T-helper 2 cell treated with Interferon-gamma antibody and Interleukin-4, amounts not matched to agents 5 μg/mL and 100 μg/mL, for 36 hours (primary cell): ENCODE data around the gene TRIM4.
"Not testable (repeated sequence)": the region's sequence is repeated elsewhere in the genome, so short reads cannot be mapped to it uniquely, and the experiment has no call there.

Source experiments
- DNase-seq: peaks from one replicate; pipeline ENCODE4 v3.0.0; 2021; ENCODE audit warnings: low spot score
- H3K27ac Mint-ChIP-seq: one replicate; pipeline ENCODE4 v1.8.0; 2021; ENCODE audit warnings: mild to moderate bottlenecking, mixed read lengths
- H3K27me3 Mint-ChIP-seq: one replicate; pipeline ENCODE4 v1.8.0; 2021; ENCODE audit warnings: low read depth, mixed read lengths
- H3K36me3 Mint-ChIP-seq: one replicate; pipeline ENCODE4 v1.8.0; 2021; ENCODE audit warnings: low read depth, mixed read lengths
- H3K4me1 Mint-ChIP-seq: one replicate; pipeline ENCODE4 v1.8.0; 2021; ENCODE audit warnings: low read depth, mixed read lengths
- H3K4me3 Mint-ChIP-seq: one replicate; pipeline ENCODE4 v1.8.0; 2022; ENCODE audit warnings: mild to moderate bottlenecking, moderate library complexity, mixed read lengths
- H3K9me3 Mint-ChIP-seq: one replicate; pipeline ENCODE4 v1.8.0; 2021; ENCODE audit warnings: mixed read lengths

TRIM4 gene, protein sequence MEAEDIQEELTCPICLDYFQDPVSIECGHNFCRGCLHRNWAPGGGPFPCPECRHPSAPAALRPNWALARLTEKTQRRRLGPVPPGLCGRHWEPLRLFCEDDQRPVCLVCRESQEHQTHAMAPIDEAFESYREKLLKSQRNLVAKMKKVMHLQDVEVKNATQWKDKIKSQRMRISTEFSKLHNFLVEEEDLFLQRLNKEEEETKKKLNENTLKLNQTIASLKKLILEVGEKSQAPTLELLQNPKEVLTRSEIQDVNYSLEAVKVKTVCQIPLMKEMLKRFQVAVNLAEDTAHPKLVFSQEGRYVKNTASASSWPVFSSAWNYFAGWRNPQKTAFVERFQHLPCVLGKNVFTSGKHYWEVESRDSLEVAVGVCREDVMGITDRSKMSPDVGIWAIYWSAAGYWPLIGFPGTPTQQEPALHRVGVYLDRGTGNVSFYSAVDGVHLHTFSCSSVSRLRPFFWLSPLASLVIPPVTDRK

DNA sequence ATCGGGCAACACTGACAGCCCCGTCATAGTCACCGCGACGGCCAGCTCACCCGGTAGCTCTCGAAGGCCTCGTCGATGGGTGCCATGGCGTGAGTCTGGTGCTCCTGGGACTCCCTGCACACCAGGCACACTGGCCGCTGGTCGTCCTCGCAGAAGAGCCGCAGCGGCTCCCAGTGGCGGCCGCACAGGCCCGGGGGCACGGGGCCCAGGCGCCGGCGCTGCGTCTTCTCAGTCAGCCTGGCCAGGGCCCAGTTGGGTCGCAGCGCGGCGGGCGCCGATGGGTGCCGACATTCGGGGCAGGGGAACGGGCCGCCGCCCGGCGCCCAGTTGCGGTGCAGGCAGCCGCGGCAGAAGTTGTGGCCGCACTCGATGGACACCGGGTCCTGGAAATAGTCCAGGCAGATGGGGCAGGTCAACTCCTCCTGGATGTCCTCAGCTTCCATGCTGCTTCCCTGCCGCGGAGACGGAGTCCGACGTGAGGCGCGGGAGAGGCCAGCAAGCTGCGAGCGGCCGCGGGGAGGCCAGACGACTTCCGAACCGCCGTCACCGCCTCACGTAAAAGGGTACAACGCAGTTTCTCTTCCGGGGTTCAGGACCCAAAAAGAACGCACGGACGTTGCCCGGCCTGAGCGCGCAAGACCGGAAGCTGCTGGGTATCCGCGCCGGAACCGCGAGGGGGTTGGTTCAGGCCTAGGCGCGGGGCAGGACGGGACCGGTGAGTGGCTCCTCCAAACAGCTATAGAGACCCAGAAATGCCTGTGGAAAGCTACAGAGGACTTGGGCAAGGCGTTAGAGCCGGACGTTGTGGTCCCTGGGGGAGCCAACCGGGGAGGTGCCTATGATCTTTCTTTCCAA lies at the start of gene TRIM4:
TSS of gene TRIM4 (minus strand) at position 572 of the 855 bp plus-strand sequence. CDS start at position 443, 129 bp downstream.
- Mint-ChIP-seq H3K4me3 (peak within 1 kb of the TSS; percentile 97), H3K27ac (peak within 1 kb of the TSS; percentile 93), H3K4me1 (peaks cover 24% of the 10 kb centered on the region), H3K27me3 (no peaks in the 10 kb centered on the region), H3K36me3 (peaks cover 28% of the 10 kb centered on the region), H3K9me3 (no peaks in the 10 kb centered on the region)
- DNase-seq, result peak; percentile 94

- Mint-ChIP-seq H3K4me3 (no peak overlapping the region), H3K36me3 (no peaks in the 10 kb centered on the region), H3K27me3 (no peaks in the 10 kb centered on the region), H3K9me3 (no peaks in the 10 kb centered on the region), H3K4me1 (peaks cover 3% of the 10 kb centered on the region), H3K27ac (no peak overlapping the region)
- DNase-seq, result no peak
Observed at GRCh38 chr7:99958564-99959227, 39.4 kb upstream of the TRIM4 start.

DNA sequence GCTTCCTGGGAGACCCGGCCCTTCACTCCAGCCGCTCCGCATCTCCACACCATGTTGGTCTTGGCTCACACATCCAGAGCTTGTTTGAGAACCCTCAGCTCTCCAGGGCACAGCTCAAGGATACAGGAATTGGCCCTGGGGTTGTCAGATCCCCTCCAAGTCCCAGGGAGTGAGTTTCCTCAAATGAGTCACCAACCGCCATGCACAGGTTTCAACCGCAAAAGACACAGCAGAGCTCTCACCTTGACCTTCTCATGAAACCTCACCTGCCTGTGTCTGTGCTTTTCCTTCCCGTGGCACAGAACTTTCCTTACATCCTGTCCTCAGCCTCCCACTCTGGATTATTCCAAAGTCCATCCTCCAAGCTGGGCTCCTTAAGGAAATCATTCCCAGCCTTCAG lies 35.9 kb upstream of the TRIM4 start:
- no peak overlapping the region for H3K27ac Mint-ChIP-seq
- H3K36me3 Mint-ChIP-seq, result no peaks in the 10 kb centered on the region
- H3K27me3 Mint-ChIP-seq, result no peaks in the 10 kb centered on the region
- H3K4me1 Mint-ChIP-seq, result peaks cover 5% of the 10 kb centered on the region
- H3K9me3 Mint-ChIP-seq, result peaks cover 9% of the 10 kb centered on the region
- no peak for DNase-seq
- no peak overlapping the region for H3K4me3 Mint-ChIP-seq

GRCh38 chr7:99954643-99955042 lies 35.3 kb upstream of the TRIM4 start:
- not testable (repeated sequence) for H3K27ac Mint-ChIP-seq, DNase-seq, H3K36me3 Mint-ChIP-seq, H3K4me3 Mint-ChIP-seq, H3K4me1 Mint-ChIP-seq, H3K27me3 Mint-ChIP-seq
- H3K9me3 Mint-ChIP-seq, result peaks cover 12% of the 10 kb centered on the region

DNA sequence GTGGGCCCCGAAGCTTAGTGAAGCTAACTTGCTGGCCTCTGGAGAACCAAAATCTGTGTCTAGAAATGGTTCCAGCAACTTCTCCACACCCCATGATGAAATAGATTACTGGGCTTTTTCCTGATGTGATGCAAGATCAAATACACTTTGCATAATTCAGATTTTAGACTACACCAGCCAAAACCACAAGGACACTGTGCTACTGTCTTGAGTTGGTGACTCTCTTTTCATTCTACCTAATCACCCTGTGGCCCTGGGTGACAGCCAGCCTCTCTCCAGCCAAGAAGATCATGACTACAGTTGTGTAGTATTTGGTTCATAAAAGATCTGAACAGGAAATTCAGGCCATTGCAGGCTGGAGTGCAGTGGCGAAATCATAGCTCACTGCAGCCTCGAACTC lies 34.3 kb upstream of the TRIM4 start:
- H3K27me3 Mint-ChIP-seq, result no peaks in the 10 kb centered on the region
- H3K27ac Mint-ChIP-seq, result no peak overlapping the region
- no peak for DNase-seq
- no peak overlapping the region for H3K4me3 Mint-ChIP-seq
- H3K4me1 Mint-ChIP-seq, result peaks cover 5% of the 10 kb centered on the region
- H3K9me3 Mint-ChIP-seq, result peaks cover 14% of the 10 kb centered on the region
- H3K36me3 Mint-ChIP-seq, result no peaks in the 10 kb centered on the region

DNA sequence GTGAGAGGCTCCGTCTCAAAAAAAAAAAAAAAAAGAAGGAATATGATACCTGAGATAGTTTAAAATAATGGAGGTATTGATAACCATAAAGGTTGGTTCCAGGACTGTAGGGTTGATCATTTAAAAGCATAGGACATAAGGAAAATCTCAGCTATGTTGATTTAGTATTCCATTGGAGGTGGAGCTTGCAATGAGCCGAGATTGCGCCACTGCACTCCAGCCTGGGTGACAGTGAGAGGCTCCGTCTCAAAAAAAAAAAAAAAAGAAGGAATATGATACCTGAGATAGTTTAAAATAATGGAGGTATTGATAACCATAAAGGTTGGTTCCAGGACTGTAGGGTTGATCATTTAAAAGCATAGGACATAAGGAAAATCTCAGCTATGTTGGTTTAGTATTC lies 33.3 kb upstream of the TRIM4 start:
- not testable (repeated sequence) for H3K27ac Mint-ChIP-seq, H3K4me1 Mint-ChIP-seq, H3K36me3 Mint-ChIP-seq, DNase-seq, H3K27me3 Mint-ChIP-seq, H3K4me3 Mint-ChIP-seq
- peaks cover 14% of the 10 kb centered on the region for H3K9me3 Mint-ChIP-seq

- H3K36me3 Mint-ChIP-seq, DNase-seq, H3K4me1 Mint-ChIP-seq, H3K4me3 Mint-ChIP-seq, H3K27me3 Mint-ChIP-seq, H3K27ac Mint-ChIP-seq: not testable (repeated sequence)
- H3K9me3 Mint-ChIP-seq, result peaks cover 14% of the 10 kb centered on the region
Observed at GRCh38 chr7:99950819-99951218, 31.5 kb upstream of the TRIM4 start.

DNA sequence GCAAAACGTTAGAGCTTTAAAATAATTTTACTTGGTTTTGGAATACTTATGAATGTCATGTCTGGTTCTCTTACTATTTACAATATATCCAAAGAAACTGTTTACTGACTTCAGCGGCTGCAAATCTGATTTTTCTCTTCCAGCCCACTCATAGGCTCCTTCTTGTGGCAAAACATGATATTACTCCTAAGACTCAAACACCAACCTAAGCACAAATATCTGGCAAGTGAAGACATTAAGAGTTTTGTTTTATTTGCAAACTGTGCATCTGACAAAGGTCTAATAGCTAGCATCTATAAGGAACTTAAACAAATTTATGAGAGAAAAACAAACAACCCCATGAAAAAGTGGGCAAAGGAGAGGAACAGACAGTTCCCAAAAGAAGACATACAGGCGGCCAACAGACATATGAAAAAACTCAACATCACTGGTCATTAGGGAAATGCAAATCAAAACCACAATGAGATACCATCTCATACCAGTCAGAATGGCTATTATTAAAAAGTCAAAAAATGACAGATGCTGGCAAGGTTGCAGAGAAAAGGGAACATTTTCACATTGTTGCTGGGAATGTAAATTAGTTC lies 30.4 kb upstream of the TRIM4 start:
- H3K4me3 Mint-ChIP-seq, result no peak overlapping the region
- peaks cover 6% of the 10 kb centered on the region for H3K4me1 Mint-ChIP-seq
- no peaks in the 10 kb centered on the region for H3K36me3 Mint-ChIP-seq
- no peak for DNase-seq
- H3K9me3 Mint-ChIP-seq, result peaks cover 14% of the 10 kb centered on the region
- H3K27ac Mint-ChIP-seq, result no peak overlapping the region
- peaks cover 5% of the 10 kb centered on the region for H3K27me3 Mint-ChIP-seq

GRCh38 chr7:99947608-99948007 lies 28.3 kb upstream of the TRIM4 start:
- H3K36me3 Mint-ChIP-seq, result no peaks in the 10 kb centered on the region
- no peak overlapping the region for H3K27ac Mint-ChIP-seq
- peaks cover 13% of the 10 kb centered on the region for H3K27me3 Mint-ChIP-seq
- DNase-seq, result no peak
- H3K4me3 Mint-ChIP-seq, result no peak overlapping the region
- peaks cover 14% of the 10 kb centered on the region for H3K9me3 Mint-ChIP-seq
- peaks cover 8% of the 10 kb centered on the region for H3K4me1 Mint-ChIP-seq

DNA sequence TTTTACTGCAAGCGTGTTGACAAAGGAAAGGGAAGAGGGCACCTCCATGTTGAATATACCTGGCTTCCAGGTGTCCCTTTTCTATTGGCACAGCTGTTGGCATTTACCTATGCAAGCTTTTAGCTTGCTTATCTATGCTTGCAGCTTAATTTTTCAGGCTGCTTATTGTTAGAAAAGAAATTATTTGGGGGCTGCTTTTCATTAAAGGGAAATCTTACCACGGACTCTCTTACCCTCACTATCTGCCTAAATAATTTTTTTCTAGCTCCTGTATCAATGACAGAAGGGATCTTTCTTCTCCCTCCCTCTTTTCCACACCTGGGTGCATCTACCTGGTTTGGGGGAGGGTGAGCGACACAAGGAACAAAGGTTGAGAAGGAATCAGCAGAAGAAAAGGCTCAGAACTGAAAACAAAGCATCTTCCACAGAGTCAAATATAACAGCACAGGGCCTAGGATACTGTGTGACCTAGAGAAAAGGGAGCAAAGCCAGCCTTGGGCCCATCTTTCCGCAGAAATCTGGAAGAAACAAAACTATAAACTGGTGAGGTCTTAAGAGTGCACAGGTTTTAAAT lies 25.3 kb upstream of the TRIM4 start:
- Mint-ChIP-seq H3K4me1 (peaks cover 8% of the 10 kb centered on the region), H3K27ac (no peak overlapping the region), H3K36me3 (no peaks in the 10 kb centered on the region), H3K27me3 (peaks cover 17% of the 10 kb centered on the region), H3K4me3 (no peak overlapping the region), H3K9me3 (peaks cover 7% of the 10 kb centered on the region)
- no peak for DNase-seq

DNA sequence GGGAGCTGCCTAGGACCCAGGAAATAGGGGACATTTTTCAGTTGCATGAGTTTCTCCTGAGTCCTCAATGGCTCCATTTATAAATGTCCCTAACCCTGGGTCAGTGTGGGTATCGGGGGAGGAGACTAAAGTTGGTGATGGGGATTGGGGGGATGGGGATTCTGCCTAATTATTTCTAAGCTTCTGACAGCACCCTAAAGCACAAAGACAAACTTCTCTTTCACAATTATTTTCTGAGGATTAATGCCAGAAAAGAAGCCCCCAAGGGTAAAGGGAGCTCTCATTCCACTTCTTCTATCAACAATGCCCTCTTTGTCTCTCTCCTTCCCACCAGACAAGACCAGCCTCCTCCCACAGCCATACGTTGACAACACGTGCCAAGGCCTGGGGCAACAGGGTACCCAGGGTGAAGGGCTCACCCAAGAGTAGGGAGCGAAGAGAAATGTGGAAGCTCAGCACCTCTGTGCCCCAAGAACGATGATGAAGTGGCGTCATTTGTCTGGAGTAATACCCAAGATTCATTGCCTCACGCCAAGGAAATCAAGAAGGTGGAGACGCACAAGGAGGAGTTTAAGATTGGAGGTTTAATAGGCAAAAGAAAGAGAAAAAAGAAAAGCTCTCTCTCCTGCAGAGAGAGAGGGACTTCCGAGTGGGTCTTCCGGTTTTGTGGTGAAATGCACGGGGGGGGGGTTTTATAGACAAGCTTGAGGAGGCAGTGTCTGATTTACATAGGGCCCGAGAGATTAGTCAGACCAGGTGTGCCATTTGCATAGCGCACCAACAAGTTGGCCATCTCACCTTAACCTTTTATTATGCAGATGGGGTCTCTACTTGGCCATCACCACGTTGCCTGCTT lies 24.5 kb upstream of the TRIM4 start:
- Mint-ChIP-seq H3K27ac (no peak overlapping the region), H3K4me1 (peaks cover 8% of the 10 kb centered on the region), H3K36me3 (no peaks in the 10 kb centered on the region), H3K9me3 (peaks cover 13% of the 10 kb centered on the region), H3K4me3 (peak overlapping the region; percentile 37), H3K27me3 (peaks cover 22% of the 10 kb centered on the region)
- no peak for DNase-seq

DNA sequence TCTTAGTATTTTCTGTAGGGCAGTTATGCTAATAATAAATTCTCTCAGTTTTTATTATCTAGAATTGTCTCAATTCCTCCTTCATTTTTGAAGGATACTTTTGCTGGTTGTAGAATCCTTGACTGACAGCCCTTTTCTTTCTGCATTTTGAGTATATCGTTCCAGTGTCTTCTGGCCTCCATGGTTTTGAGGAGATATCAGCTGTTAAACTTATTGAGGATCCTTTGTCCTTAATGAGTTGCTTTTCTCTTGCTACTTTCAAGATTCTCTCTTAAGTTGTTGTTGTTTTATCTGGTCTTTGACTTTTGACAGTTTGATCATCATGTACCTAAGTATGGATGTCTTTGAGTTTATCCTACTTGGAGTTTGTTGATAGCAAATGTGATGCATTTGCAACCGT lies 19.0 kb upstream of the TRIM4 start:
- Mint-ChIP-seq H3K4me1 (peaks cover 11% of the 10 kb centered on the region), H3K27ac (no peak overlapping the region), H3K36me3 (no peaks in the 10 kb centered on the region), H3K27me3 (peaks cover 24% of the 10 kb centered on the region), H3K9me3 (peaks cover 23% of the 10 kb centered on the region), H3K4me3 (no peak overlapping the region)
- no peak for DNase-seq

GRCh38 chr7:99935009-99935408 lies 15.7 kb upstream of the TRIM4 start:
- peaks cover 18% of the 10 kb centered on the region for H3K9me3 Mint-ChIP-seq
- H3K4me3 Mint-ChIP-seq, H3K27ac Mint-ChIP-seq, DNase-seq, H3K36me3 Mint-ChIP-seq: not testable (repeated sequence)
- H3K27me3 Mint-ChIP-seq, result peaks cover 17% of the 10 kb centered on the region
- H3K4me1 Mint-ChIP-seq, result peaks cover 20% of the 10 kb centered on the region
